RWPE1 (cell line): ENCODE data around the gene MYCBP.
"Not testable (repeated sequence)": the region's sequence is repeated elsewhere in the genome, so short reads cannot be mapped to it uniquely, and the experiment has no call there.

Source experiments
- CTCF ChIA-PET: fragments of 350-600 bp; sonication (Branson Sonifier 250); formaldehyde crosslinking; extraction: SDS; loops from one replicate; lab custom pipeline; 2021; lab: Yijun Ruan, JAX
- POLR2A ChIA-PET: fragments of 400-600 bp; formaldehyde crosslinking; extraction: SDS; loops from one replicate; lab custom pipeline; 2020; ENCODE audit warnings: antibody characterized with exemption; ENCODE audit not compliant: low non-redundant PET; lab: Yijun Ruan, JAX
- DNase-seq: peaks from one replicate; pipeline ENCODE4 v3.0.0; 2012; ENCODE audit warnings: low spot score
- H3K27ac ChIP-seq: fragments of 450-650 bp; 2 replicates; pipeline ENCODE4 v1.5.1; 2017
- CTCF ChIP-seq: fragments of 450-650 bp; conservative IDR thresholded peaks from 2 replicates; pipeline ENCODE4 v1.5.1; 2017; ENCODE audit warnings: low read depth, mild to moderate bottlenecking

MYCBP gene

GRCh38 chr1:38873027-38873969, at the start of gene MYCBP:
TSS of gene MYCBP (minus strand) at chr1:38873348. CDS start at chr1:38873305, 43 bp downstream.
- H3K27ac ChIP-seq: peak within 1 kb of the TSS; percentile 78
- TF ChIP-seq CTCF: no peak
- peak; percentile 99 for DNase-seq
- ChIA-PET CTCF (interaction anchor here (0.7 kb wide), 1 partner anchor 11 kb away, joined by 3 read pairs; no protein-coding TSS in a partner anchor), POLR2A (interaction anchor here (1.0 kb wide), 1 partner anchor 153 kb away, joined by 3 read pairs; the partner anchor contains the start of gene NDUFS5)

GRCh38 chr1:38919130-38919529, 46.0 kb upstream of the MYCBP start:
- TF ChIP-seq CTCF: no peak
- CTCF ChIA-PET: interaction anchor here (0.6 to 1.0 kb wide), 2 partner anchors 22 to 501 kb away, joined by 3 read pairs; no protein-coding TSS in a partner anchor

GRCh38 chr1:38918568-38918967, 45.4 kb upstream of the MYCBP start:
- DNase-seq: no peak
- ChIA-PET CTCF (interaction anchor here (0.6 to 1.0 kb wide), 2 partner anchors 22 to 502 kb away, joined by 3 read pairs; no protein-coding TSS in a partner anchor), POLR2A (no interaction called here)
- no peak overlapping the region for H3K27ac ChIP-seq
- TF ChIP-seq CTCF: no peak

More at GRCh38 chr1:38919130-38919529, 46.0 kb upstream of the MYCBP start:
- POLR2A ChIA-PET: no interaction called here
- H3K27ac ChIP-seq: no peak overlapping the region
- DNase-seq: no peak

- ChIA-PET POLR2A (no interaction called here), CTCF (interaction anchor here (0.6 kb wide), 2 partner anchors 57 to 133 kb away, joined by 3 to 6 read pairs; no protein-coding TSS in a partner anchor)
- TF ChIP-seq CTCF: no peak
- H3K27ac ChIP-seq: no peak overlapping the region
- no peak for DNase-seq
These were observed 44.6 kb upstream of the MYCBP start for GRCh38 chr1:38917772-38918171.

GRCh38 chr1:38917337-38917736, 44.2 kb upstream of the MYCBP start:
- no peak overlapping the region for H3K27ac ChIP-seq
- POLR2A ChIA-PET: no interaction called here
- CTCF ChIA-PET: interaction anchor here (0.6 to 0.7 kb wide), 3 partner anchors 58 to 466 kb away, joined by 3 to 6 read pairs (median 5); no protein-coding TSS in a partner anchor
- DNase-seq: no peak
- TF ChIP-seq CTCF: no peak

- POLR2A ChIA-PET: no interaction called here
- no peak overlapping the region for H3K27ac ChIP-seq
- DNase-seq: no peak
- CTCF ChIA-PET: no interaction called here
- TF ChIP-seq CTCF: no peak
These were observed 42.3 kb upstream of the MYCBP start for GRCh38 chr1:38915352-38915948.

- DNase-seq, H3K27ac ChIP-seq, CTCF ChIA-PET: not testable (repeated sequence)
- POLR2A ChIA-PET: interaction anchor here (0.7 kb wide), 1 partner anchor 320 kb away, joined by 3 read pairs; no protein-coding TSS in a partner anchor
These were observed 41.8 kb upstream of the MYCBP start for GRCh38 chr1:38914908-38915307.
